Sigmoid colon (tissue), 7 donors: ENCODE data around the gene DHX8. TPM values are rescaled to one million over a fixed set of nuclear protein-coding genes. Genes with fewer than 3 reads are reported as not detected.
"Not testable (repeated sequence)": the region's sequence is repeated elsewhere in the genome, so short reads cannot be mapped to it uniquely, and the experiment has no call there.

ENCODE experiments used
- DNase-seq: peaks from one replicate; pipeline ENCODE4 v3.0.0-alpha.2; 2019
- H3K27ac ChIP-seq, 4 donors: fragments of 200-600 bp; sonication (generic); one replicate each; pipeline ENCODE4 v1.5.1; 2016 to 2019; ENCODE audit warnings: mild to moderate bottlenecking in 1 of 4
- H3K27me3 ChIP-seq, 3 donors: fragments of 200-600 bp; sonication (generic); one replicate each; pipeline ENCODE4 v1.5.1; 2019; ENCODE audit warnings: mild to moderate bottlenecking in 1 of 3
- H3K36me3 ChIP-seq, 4 donors: fragments of 200-600 bp; sonication (generic); one replicate each; pipeline ENCODE4 v1.5.1; 2016 to 2019
- H3K4me1 ChIP-seq, 4 donors: fragments of 200-600 bp; sonication (generic); one replicate each; pipeline ENCODE4 v1.5.1; 2017 to 2019
- H3K4me3 ChIP-seq, 4 donors: fragments of 200-600 bp; sonication (generic); one replicate each; pipeline ENCODE4 v1.5.1; 2017 to 2019; ENCODE audit warnings: mild to moderate bottlenecking in 2 of 4, moderate library complexity in 1 of 4
- H3K9me3 ChIP-seq, 4 donors: fragments of 200-600 bp in 3 of 4; sonication (generic) in 3 of 4; one replicate each; pipeline versions ENCODE4 v1.5.1 to v1.6.1; 2013 to 2019
- CTCF ChIP-seq, 4 experiments: fragments of 450-650 bp in 3 of 4; fragments of 200-600 bp in 1 of 4; IDR thresholded peaks; one replicate each; pipeline ENCODE4 v1.5.1; 2016 to 2019; ENCODE audit warnings: antibody characterized with exemption in 4 of 4, mild to moderate bottlenecking in 3 of 4, moderate library complexity in 2 of 4
- EP300 ChIP-seq, 4 donors: sonication (generic); formaldehyde crosslinking; IDR thresholded peaks; one replicate each; pipeline ENCODE4 v1.6.1; 2017; ENCODE audit warnings: antibody characterized with exemption in 4 of 4
- POLR2A ChIP-seq, 2 donors: fragments of 450-650 bp; IDR thresholded peaks; one replicate each; pipeline ENCODE4 v1.6.1; 2016; ENCODE audit warnings: antibody characterized with exemption in 2 of 2, mild to moderate bottlenecking in 2 of 2, moderate library complexity in 2 of 2
- POLR2AphosphoS5 ChIP-seq, 4 donors: sonication (generic); formaldehyde crosslinking; IDR thresholded peaks; one replicate each; pipeline ENCODE4 v1.6.1; 2017; ENCODE audit warnings: antibody characterized with exemption in 4 of 4
- WGBS, 2 donors: extraction: QIAGEN DNeasy Blood & Tissue Kit; methylation state at CpG; one replicate each; pipeline ENCODE4 v1.1.7; 2013; 5-methylcytosine and 5-hydroxymethylcytosine counted together
- intact Hi-C: fragments of 100-400 bp; cut with DNase I; formaldehyde crosslinking; loops from one replicate; pipeline ENCODE4 v1.15.1; 2023
- polyA plus RNA-seq, 3 donors: library from polyadenylated mRNA; stranded (reverse); fragments of 200-250 nt; gene quantifications; one replicate each; pipeline ENCODE4 v1.2.3, GENCODE V29; 2013
- total RNA-seq, 4 donors: library from RNA; depleted of rRNA; stranded (reverse); fragments of >200 nt; gene quantifications; one replicate each; pipeline ENCODE4 v1.1.0, GENCODE V29; 2016
- donor health status: healthy with polysubstance abuse.
- donor health status: Bipolar disorder and iron deficiency.
- donor health status: healthy.

The DHX8 gene
- total and polyA plus RNA-seq, 7 donors, result 12.0 to 39.6 (median 25.7) TPM

- H3K36me3 ChIP-seq, result no peaks in the 10 kb centered on the region
- 89 to 96% methylated on average over 1 of the region's 1 CpG for WGBS, 2 donors
Measured at GRCh38 chr17:43461185-43461584, 22.6 kb upstream of the DHX8 start.

GRCh38 chr17:43462569-43462968 lies 21.2 kb upstream of the DHX8 start:
- H3K4me3 ChIP-seq, H3K4me1 ChIP-seq, H3K36me3 ChIP-seq, H3K27ac ChIP-seq, intact Hi-C loops, H3K27me3 ChIP-seq, H3K9me3 ChIP-seq, DNase-seq: not testable (repeated sequence)
- 75 to 88% methylated on average over 3 of the region's 4 CpGs for WGBS, 2 donors

More at GRCh38 chr17:43461185-43461584, 22.6 kb upstream of the DHX8 start:
- Histone ChIP-seq H3K9me3 (no peaks in the 10 kb centered on the region), H3K27ac (no peak overlapping the region), H3K4me3 (no peak overlapping the region), H3K4me1 (peaks cover 0 to 11% (median 3%) of the 10 kb centered on the region in 4 donors), H3K27me3 (no peaks in the 10 kb centered on the region)
- intact Hi-C loops, result no loop called here
- DNase-seq, result no peak
- TF ChIP-seq EP300 (IDR thresholded peaks at IDR 0.05) (no peak), CTCF (IDR thresholded peaks at IDR 0.05) (no peak), POLR2A (IDR thresholded peaks at IDR 0.05) (no peak), POLR2AphosphoS5 (IDR thresholded peaks at IDR 0.05) (no peak)

- no peaks in the 10 kb centered on the region for H3K36me3 ChIP-seq
- 85 to 90% methylated on average over 4 of the region's 4 CpGs for WGBS, 2 donors
- no peaks in the 10 kb centered on the region for H3K9me3 ChIP-seq
- no peak overlapping the region for H3K4me3 ChIP-seq
- intact Hi-C loops, result no loop called here
- no peak overlapping the region for H3K27ac ChIP-seq
- H3K4me1 ChIP-seq, result peaks cover 0 to 6% (median 4%) of the 10 kb centered on the region in 4 donors
- no peak for DNase-seq
- TF ChIP-seq POLR2A (IDR thresholded peaks at IDR 0.05), result no peak
- no peak for TF ChIP-seq EP300 (IDR thresholded peaks at IDR 0.05)
- no peak for TF ChIP-seq POLR2AphosphoS5 (IDR thresholded peaks at IDR 0.05)
- no peak for TF ChIP-seq CTCF (IDR thresholded peaks at IDR 0.05)
- H3K27me3 ChIP-seq, result no peaks in the 10 kb centered on the region
Measured at GRCh38 chr17:43463241-43463640, 20.5 kb upstream of the DHX8 start.

GRCh38 chr17:43464046-43464445 lies 19.7 kb upstream of the DHX8 start:
- no peak overlapping the region for H3K4me3 ChIP-seq
- TF ChIP-seq POLR2A (IDR thresholded peaks at IDR 0.05) (no peak), CTCF (IDR thresholded peaks at IDR 0.05) (no peak), POLR2AphosphoS5 (IDR thresholded peaks at IDR 0.05) (no peak), EP300 (IDR thresholded peaks at IDR 0.05) (no peak)

GRCh38 chr17:43465049-43465448 lies 18.7 kb upstream of the DHX8 start:
- 88 to 92% methylated on average over 9 of the region's 9 CpGs for WGBS, 2 donors
- H3K27ac ChIP-seq, result no peak overlapping the region

More at GRCh38 chr17:43464046-43464445, 19.7 kb upstream of the DHX8 start:
- WGBS, 2 donors, result 81 to 87% methylated on average over 1 of the region's 1 CpG
- no peak for DNase-seq
- no peaks in the 10 kb centered on the region for H3K36me3 ChIP-seq
- no peak overlapping the region for H3K27ac ChIP-seq
- peaks cover 0 to 13% (median 11%) of the 10 kb centered on the region in 4 donors for H3K4me1 ChIP-seq
- intact Hi-C loops, result no loop called here
- H3K9me3 ChIP-seq, result no peaks in the 10 kb centered on the region
- H3K27me3 ChIP-seq, result no peaks in the 10 kb centered on the region

More at GRCh38 chr17:43465049-43465448, 18.7 kb upstream of the DHX8 start:
- no peak overlapping the region for H3K4me3 ChIP-seq
- no peak for TF ChIP-seq EP300 (IDR thresholded peaks at IDR 0.05)
- no peak for TF ChIP-seq POLR2A (IDR thresholded peaks at IDR 0.05)
- no peak for TF ChIP-seq CTCF (IDR thresholded peaks at IDR 0.05)
- no peak for TF ChIP-seq POLR2AphosphoS5 (IDR thresholded peaks at IDR 0.05)
- H3K27me3 ChIP-seq, result no peaks in the 10 kb centered on the region
- peaks cover 0 to 13% (median 12%) of the 10 kb centered on the region in 4 donors for H3K4me1 ChIP-seq
- no peaks in the 10 kb centered on the region for H3K9me3 ChIP-seq
- DNase-seq, result no peak
- no peaks in the 10 kb centered on the region for H3K36me3 ChIP-seq
- intact Hi-C loops, result no loop called here
